Adrenal gland (tissue), 5 donors: Measurements from ENCODE around the gene FCHO2.

Experiments used
- POLR2A ChIP-seq, 2 donors: fragments of 450-650 bp; IDR thresholded peaks; one replicate each; pipeline ENCODE4 v1.6.1; 2017; ENCODE audit warnings: antibody characterized with exemption in 2 of 2, mild to moderate bottlenecking in 2 of 2, moderate library complexity in 1 of 2
- TF ChIP-seq, protein P1 (sequence below), 6 experiments: fragments of 450-650 bp in 4 of 6; fragments of 200-600 bp in 2 of 6; sonication (generic) in 1 of 6; IDR thresholded peaks; 1 replicate in 5 of 6; 2 replicates in 1 of 6; pipeline versions ENCODE4 v1.5.1 to v1.8.0; 2016 to 2021; ENCODE audit warnings: antibody characterized with exemption in 6 of 6, mild to moderate bottlenecking in 2 of 6, moderate library complexity in 1 of 6
- donor health status: DM: no; HTN: no; CAD: no.

DNA sequence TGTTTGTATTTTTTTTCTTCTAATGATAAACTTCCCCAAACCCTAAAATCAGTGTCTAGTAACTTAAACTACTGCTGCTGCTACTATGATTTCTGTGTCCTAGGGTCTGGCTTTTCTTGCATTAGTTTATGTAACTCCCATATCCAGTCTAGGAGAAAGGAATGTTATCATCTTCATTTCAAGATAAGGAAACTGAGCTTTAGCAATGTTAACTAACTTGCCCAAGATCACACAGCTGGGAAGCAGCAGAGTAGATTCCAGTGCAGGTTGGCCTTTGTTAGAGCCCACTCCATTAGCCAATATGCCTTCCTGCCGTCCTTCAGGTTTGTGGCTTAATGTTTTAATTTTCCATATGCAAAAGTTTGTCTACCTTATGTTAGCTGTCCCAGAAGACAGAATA lies 175.0 kb downstream of the FCHO2 start:
- TF ChIP-seq POLR2A (IDR thresholded peaks at IDR 0.05) = no peak
- TF ChIP-seq, protein P1, sequence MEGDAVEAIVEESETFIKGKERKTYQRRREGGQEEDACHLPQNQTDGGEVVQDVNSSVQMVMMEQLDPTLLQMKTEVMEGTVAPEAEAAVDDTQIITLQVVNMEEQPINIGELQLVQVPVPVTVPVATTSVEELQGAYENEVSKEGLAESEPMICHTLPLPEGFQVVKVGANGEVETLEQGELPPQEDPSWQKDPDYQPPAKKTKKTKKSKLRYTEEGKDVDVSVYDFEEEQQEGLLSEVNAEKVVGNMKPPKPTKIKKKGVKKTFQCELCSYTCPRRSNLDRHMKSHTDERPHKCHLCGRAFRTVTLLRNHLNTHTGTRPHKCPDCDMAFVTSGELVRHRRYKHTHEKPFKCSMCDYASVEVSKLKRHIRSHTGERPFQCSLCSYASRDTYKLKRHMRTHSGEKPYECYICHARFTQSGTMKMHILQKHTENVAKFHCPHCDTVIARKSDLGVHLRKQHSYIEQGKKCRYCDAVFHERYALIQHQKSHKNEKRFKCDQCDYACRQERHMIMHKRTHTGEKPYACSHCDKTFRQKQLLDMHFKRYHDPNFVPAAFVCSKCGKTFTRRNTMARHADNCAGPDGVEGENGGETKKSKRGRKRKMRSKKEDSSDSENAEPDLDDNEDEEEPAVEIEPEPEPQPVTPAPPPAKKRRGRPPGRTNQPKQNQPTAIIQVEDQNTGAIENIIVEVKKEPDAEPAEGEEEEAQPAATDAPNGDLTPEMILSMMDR (IDR thresholded peaks at IDR 0.05) = no peak
